OCI-LY1 (cell line): ENCODE results near the gene CHST8.

Experiments
- H2AFZ ChIP-seq: fragments of 200-600 bp; sonication (generic), shearing (Covaris generic); 2 replicates; pipeline ENCODE4 v1.6.0; 2014; ENCODE audit warnings: antibody characterized with exemption, mild to moderate bottlenecking, low read length
- H3F3A ChIP-seq: fragments of 200-600 bp; sonication (generic), shearing (Covaris generic); 2 replicates; pipeline ENCODE4 v1.6.0; 2014; ENCODE audit warnings: mild to moderate bottlenecking, antibody characterized with exemption, low read length, moderate library complexity; ENCODE audit not compliant: insufficient read depth
- H3K27ac ChIP-seq: fragments of 200-600 bp; sonication (generic); 2 replicates; pipeline ENCODE4 v1.5.1; 2014; ENCODE audit warnings: low read length, mixed run types, mild to moderate bottlenecking, low read depth; ENCODE audit not compliant: poor library complexity, severe bottlenecking
- H3K27me3 ChIP-seq: fragments of 200-600 bp; sonication (generic); 2 replicates; pipeline ENCODE4 v1.6.0; 2014; ENCODE audit warnings: antibody characterized with exemption, mild to moderate bottlenecking, low read length, moderate library complexity; ENCODE audit not compliant: insufficient read depth
- H3K36me3 ChIP-seq: fragments of 200-600 bp; sonication (generic); 2 replicates; pipeline ENCODE4 v1.6.1; 2014; ENCODE audit warnings: mild to moderate bottlenecking, antibody characterized with exemption, low read length, moderate library complexity, mixed read lengths; ENCODE audit not compliant: insufficient read depth
- H3K4me1 ChIP-seq: fragments of 200-600 bp; sonication (generic); 2 replicates; pipeline ENCODE4 v1.5.1; 2014; ENCODE audit warnings: mild to moderate bottlenecking, low read length, moderate library complexity; ENCODE audit not compliant: insufficient read depth, severe bottlenecking
- H3K4me2 ChIP-seq: fragments of 200-600 bp; sonication (generic), shearing (Covaris generic); 2 replicates; pipeline ENCODE4 v1.6.1; 2014; ENCODE audit warnings: low read length
- H3K4me3 ChIP-seq: fragments of 200-600 bp; sonication (generic); 2 replicates; pipeline ENCODE4 v1.5.1; 2014; ENCODE audit warnings: low read length, low read depth, mild to moderate bottlenecking, mixed read lengths; ENCODE audit not compliant: poor library complexity, severe bottlenecking
- H3K79me2 ChIP-seq: fragments of 200-600 bp; shearing (Covaris generic); 2 replicates; pipeline ENCODE4 v1.6.1; 2016; ENCODE audit warnings: mixed run types, low read length, mixed read lengths; ENCODE audit not compliant: insufficient read depth
- H3K9ac ChIP-seq: fragments of 200-600 bp; sonication (generic), shearing (Covaris generic); 2 replicates; pipeline ENCODE4 v1.6.1; 2014; ENCODE audit warnings: mild to moderate bottlenecking, low read length, mixed read lengths
- H3K9me2 ChIP-seq: fragments of 200-600 bp; sonication (generic), shearing (Covaris generic); 2 replicates; pipeline ENCODE4 v1.6.1; 2014; ENCODE audit warnings: low read depth, mild to moderate bottlenecking, low read length, mixed read lengths
- H3K9me3 ChIP-seq: fragments of 200-600 bp; shearing (Covaris generic); 2 replicates; pipeline ENCODE4 v1.6.1; 2014; ENCODE audit warnings: low read length, mixed read lengths
- H4K20me1 ChIP-seq: fragments of 200-600 bp; sonication (generic), shearing (Covaris generic); 2 replicates; pipeline ENCODE4 v1.6.0; 2016; ENCODE audit warnings: mild to moderate bottlenecking, low read length; ENCODE audit not compliant: insufficient read depth
- EZH2 ChIP-seq: fragments of 200-600 bp; sonication (generic), shearing (Covaris generic); IDR thresholded peaks from 2 replicates; pipeline ENCODE4 v1.8.0; 2017; ENCODE audit warnings: borderline replicate concordance, mixed run types, mild to moderate bottlenecking, antibody characterized with exemption, low read length, moderate library complexity, mixed read lengths
- TF ChIP-seq, protein P1 (sequence below): fragments of 200-600 bp; sonication (generic), shearing (Covaris generic); IDR thresholded peaks from 2 replicates; pipeline ENCODE4 v1.5.1; 2017; ENCODE audit warnings: mild to moderate bottlenecking, antibody characterized with exemption, low read length, moderate library complexity, mixed read lengths

The CHST8 gene

DNA sequence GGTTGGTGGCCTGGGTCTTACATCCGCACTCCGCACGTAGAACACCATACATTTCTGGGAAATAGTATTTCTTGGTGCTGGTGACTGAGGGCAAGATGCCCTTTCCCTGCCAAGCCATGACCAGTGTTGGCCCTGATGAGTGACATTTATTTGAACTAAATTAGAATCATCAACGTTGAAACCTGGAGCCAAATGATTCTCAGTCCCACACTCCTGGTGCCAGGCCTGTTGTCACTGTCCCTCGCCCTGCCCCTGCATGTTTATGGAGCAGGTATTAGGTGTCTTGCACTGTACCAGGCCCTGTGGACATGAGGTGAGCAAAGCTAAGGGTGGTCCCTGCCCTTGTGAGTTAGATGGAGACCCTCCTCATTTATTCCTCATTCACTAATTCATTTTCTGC, 5.8 kb downstream of the CHST8 start:
- Histone ChIP-seq H3K4me2 (no peak overlapping the region), H3K79me2 (no peaks in the 10 kb centered on the region), H3K27ac (no peak overlapping the region), H3K4me1 (no peaks in the 10 kb centered on the region), H3K9me3 (no peaks in the 10 kb centered on the region), H3K4me3 (no peak overlapping the region), H3F3A (no peaks in the 10 kb centered on the region), H2AFZ (no peak overlapping the region), H3K27me3 (no peaks in the 10 kb centered on the region), H3K9ac (no peak overlapping the region), H3K9me2 (no peaks in the 10 kb centered on the region), H3K36me3 (no peaks in the 10 kb centered on the region), H4K20me1 (no peaks in the 10 kb centered on the region)
- TF ChIP-seq, protein P1, sequence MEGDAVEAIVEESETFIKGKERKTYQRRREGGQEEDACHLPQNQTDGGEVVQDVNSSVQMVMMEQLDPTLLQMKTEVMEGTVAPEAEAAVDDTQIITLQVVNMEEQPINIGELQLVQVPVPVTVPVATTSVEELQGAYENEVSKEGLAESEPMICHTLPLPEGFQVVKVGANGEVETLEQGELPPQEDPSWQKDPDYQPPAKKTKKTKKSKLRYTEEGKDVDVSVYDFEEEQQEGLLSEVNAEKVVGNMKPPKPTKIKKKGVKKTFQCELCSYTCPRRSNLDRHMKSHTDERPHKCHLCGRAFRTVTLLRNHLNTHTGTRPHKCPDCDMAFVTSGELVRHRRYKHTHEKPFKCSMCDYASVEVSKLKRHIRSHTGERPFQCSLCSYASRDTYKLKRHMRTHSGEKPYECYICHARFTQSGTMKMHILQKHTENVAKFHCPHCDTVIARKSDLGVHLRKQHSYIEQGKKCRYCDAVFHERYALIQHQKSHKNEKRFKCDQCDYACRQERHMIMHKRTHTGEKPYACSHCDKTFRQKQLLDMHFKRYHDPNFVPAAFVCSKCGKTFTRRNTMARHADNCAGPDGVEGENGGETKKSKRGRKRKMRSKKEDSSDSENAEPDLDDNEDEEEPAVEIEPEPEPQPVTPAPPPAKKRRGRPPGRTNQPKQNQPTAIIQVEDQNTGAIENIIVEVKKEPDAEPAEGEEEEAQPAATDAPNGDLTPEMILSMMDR, result no peak
- TF ChIP-seq EZH2, result no peak

GRCh38 chr19:33627962-33628839, 6.4 kb downstream of the CHST8 start:
- no peaks in the 10 kb centered on the region for H3K79me2 ChIP-seq
- no peak overlapping the region for H3K9ac ChIP-seq
- no peak overlapping the region for H3K4me2 ChIP-seq
- TF ChIP-seq, protein P1, result no peak
- no peak for TF ChIP-seq EZH2
- no peaks in the 10 kb centered on the region for H4K20me1 ChIP-seq
- H3K9me3 ChIP-seq, result no peaks in the 10 kb centered on the region
- H3K4me1 ChIP-seq, result no peaks in the 10 kb centered on the region
- no peaks in the 10 kb centered on the region for H3K36me3 ChIP-seq
- no peaks in the 10 kb centered on the region for H3F3A ChIP-seq
- no peak overlapping the region for H2AFZ ChIP-seq
- H3K27me3 ChIP-seq, result no peaks in the 10 kb centered on the region
- H3K27ac ChIP-seq, result no peak overlapping the region
- H3K9me2 ChIP-seq, result no peaks in the 10 kb centered on the region
- H3K4me3 ChIP-seq, result no peak overlapping the region

DNA sequence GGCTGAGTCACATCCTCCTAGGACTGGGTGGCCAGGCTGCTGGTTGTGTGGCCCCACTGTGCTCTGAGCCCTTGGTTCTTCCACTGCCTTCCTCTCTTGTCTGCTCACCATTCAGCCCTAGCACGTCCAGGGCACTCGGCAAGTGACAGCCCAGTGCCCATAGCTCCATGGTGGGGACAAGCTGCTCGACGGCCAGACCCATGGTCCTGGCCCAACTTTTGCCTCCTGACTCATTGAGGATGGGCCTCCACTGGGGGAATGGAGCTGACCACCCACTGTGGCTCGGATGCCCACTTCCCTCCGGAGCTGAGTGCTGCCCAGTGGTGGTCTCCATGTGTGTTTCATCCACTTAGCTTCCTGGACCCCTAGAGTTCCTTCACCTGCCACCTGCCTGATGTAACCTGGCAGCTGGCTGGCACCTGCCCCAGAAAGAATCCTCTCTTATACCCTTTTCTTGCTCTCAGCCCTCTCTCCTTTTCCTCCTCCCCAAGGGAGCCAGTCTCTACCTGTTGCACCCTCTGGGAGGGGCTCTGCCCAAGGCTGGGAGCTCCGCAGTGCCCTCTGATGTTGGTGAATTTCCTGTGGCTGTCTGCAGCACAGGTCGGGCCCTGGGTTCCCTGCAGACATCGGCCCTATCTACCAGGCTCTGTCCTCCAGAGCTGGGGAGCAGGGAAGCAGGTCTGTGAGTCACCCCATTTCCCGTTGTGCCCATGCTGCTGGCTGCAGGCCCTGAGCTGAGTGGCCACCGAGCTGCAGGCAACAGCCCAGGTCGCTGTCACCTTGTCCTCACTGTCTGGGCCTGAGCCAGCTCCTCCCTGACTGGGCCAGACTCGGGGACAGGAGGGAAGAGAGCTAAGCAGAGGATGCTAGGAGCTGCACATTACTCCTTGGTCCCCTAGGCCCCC, 7.4 kb downstream of the CHST8 start:
- Histone ChIP-seq H2AFZ (no peak overlapping the region), H3K9me3 (no peaks in the 10 kb centered on the region), H3K9me2 (no peaks in the 10 kb centered on the region), H3F3A (no peaks in the 10 kb centered on the region), H3K9ac (no peak overlapping the region), H3K79me2 (no peaks in the 10 kb centered on the region), H4K20me1 (no peaks in the 10 kb centered on the region), H3K27ac (no peak overlapping the region), H3K4me1 (no peaks in the 10 kb centered on the region), H3K4me2 (no peak overlapping the region), H3K4me3 (no peak overlapping the region), H3K36me3 (no peaks in the 10 kb centered on the region), H3K27me3 (no peaks in the 10 kb centered on the region)
- TF ChIP-seq, protein P1, result no peak
- no peak for TF ChIP-seq EZH2
